Hepatocyte (in vitro differentiated cells): ENCODE data around the gene IMMP2L.

Experiments used
- CTCF ChIP-seq: fragments of 200-600 bp; sonication (generic); IDR thresholded peaks from 2 replicates; pipeline ENCODE4 v1.5.1; 2016; ENCODE audit warnings: antibody characterized with exemption, mild to moderate bottlenecking; ENCODE audit not compliant: poor library complexity
- EZH2 ChIP-seq: fragments of 200-600 bp; sonication (generic); IDR thresholded peaks from 2 replicates; pipeline ENCODE4 v1.6.1; 2016; ENCODE audit warnings: antibody characterized with exemption, mild to moderate bottlenecking, borderline replicate concordance
- EZH2phosphoT487 ChIP-seq: fragments of 200-600 bp; sonication (generic); IDR thresholded peaks from one replicate; pipeline ENCODE4 v1.6.1; 2018; ENCODE audit warnings: antibody characterized with exemption, mild to moderate bottlenecking, low read depth, moderate library complexity; ENCODE audit not compliant: unreplicated experiment, severe bottlenecking

- TF ChIP-seq CTCF (no peak), EZH2phosphoT487 (no peak), EZH2 (no peak)
These were observed 388.8 kb downstream of the IMMP2L start for GRCh38 chr7:111173528-111173927.
